HG03025 (cell line): Measurements from ENCODE around the gene UHRF2.
"Not testable (repeated sequence)": the region's sequence is repeated elsewhere in the genome, so short reads cannot be mapped to it uniquely, and the experiment has no call there.

Experiments
- ATAC-seq: cut with Tn5 transposase; IDR thresholded peaks from one replicate; pipeline ENCODE4 v1.9.1; 2021; ENCODE audit warnings: mild to moderate bottlenecking, moderate library complexity; ENCODE audit not compliant: unreplicated experiment, low FRiP score

Gene UHRF2, protein sequence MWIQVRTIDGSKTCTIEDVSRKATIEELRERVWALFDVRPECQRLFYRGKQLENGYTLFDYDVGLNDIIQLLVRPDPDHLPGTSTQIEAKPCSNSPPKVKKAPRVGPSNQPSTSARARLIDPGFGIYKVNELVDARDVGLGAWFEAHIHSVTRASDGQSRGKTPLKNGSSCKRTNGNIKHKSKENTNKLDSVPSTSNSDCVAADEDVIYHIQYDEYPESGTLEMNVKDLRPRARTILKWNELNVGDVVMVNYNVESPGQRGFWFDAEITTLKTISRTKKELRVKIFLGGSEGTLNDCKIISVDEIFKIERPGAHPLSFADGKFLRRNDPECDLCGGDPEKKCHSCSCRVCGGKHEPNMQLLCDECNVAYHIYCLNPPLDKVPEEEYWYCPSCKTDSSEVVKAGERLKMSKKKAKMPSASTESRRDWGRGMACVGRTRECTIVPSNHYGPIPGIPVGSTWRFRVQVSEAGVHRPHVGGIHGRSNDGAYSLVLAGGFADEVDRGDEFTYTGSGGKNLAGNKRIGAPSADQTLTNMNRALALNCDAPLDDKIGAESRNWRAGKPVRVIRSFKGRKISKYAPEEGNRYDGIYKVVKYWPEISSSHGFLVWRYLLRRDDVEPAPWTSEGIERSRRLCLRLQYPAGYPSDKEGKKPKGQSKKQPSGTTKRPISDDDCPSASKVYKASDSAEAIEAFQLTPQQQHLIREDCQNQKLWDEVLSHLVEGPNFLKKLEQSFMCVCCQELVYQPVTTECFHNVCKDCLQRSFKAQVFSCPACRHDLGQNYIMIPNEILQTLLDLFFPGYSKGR

GRCh38 chr9:6412487-6413364, at the start of gene UHRF2:
Gene UHRF2, plus strand, starts transcription at chr9:6413199. Its CDS starts 292 bp downstream, at chr9:6413491.
- ATAC-seq, result peak; percentile 81

GRCh38 chr9:6367128-6367890, 45.7 kb upstream of the UHRF2 start:
- no peak for ATAC-seq

DNA sequence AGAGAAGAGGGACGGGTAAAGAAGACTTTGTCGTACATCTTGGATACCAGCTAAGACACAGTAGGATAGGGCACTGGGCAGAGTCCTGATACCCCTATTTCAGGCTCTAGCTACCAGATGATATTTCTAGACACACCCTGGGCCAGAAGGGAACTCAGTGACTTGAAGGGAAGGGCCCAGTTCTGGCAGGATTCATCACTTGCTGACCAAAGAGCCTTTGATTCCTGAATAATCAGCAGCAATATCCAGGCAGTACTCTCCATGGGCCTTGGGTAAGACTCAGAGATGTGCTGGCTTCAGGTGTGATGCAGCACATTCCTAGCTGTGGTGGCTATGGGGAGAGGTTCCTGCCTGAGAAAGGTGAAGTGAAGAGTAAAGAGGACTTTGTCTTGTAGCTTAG, 44.2 kb upstream of the UHRF2 start:
- ATAC-seq, result no peak

DNA sequence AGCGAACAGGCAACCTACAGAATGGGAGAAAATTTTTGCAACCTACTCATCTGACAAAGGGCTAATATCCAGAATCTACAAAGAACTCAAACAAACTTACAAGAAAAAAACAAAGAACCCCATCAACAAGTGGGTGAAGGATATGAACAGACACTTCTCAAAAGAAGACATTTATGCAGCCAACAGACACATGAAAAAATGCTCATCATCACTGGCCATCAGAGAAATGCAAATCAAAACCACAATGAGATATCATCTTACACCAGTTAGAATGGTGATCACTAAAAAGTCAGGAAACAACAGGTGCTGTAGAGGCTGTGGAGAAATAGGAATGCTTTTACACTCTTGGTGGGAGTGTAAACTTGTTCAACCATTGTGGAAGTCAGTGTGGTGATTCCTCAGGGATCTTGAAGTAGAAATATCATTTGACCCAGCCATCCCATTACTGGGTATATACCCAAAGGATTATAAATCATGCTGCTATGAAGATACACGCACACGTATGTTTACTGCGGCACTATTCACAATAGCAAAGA, 31.5 kb upstream of the UHRF2 start:
- not testable (repeated sequence) for ATAC-seq

DNA sequence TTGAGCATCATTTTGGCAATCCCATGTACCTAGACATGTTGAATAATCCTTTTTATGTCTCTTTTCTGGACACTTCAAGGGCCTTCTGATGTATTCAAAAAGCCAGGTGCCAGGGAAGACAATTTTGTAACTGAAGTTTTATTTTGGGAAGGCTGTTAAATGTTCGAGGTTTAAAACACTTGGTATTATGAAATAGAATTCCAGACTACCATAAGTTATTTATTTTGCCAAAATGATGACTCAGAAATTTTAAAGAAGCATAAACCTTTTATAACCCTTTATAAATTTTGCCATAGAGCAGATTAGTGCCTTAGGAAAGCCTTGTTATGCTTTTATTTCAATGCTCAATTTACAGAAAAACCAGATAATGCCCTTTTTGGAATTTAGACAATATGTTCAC, 30.3 kb upstream of the UHRF2 start:
- ATAC-seq, result no peak

DNA sequence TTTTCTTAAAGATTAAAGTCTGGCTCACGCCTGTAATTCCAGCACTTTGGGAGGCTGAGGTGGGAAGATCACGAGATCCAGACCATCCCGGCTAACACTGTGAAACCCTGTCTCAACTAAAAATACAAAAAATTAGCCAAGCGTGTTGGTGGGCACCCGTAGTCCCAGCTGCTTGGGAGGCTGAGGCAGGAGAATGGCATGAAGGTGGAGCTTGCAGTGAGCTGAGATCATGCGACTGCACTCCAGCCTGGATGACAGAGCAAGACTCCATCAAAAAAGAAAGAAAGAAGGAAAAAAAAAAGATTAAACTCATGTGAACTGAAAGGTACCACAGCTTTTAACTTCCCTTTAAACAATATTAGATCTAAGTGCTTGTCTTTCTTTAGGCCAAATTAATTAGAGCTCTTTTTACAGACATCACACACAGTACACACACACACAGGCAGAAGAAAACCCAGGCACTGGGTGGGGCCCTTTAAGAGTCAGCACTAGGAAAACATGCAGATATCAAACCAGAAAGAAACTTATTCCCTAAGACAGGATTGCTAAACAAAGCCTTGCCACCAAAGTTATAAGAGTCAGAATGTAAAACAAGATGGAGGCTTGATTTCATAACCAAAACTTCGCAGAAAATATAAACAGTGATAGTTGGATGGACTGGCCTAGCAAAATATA, 29.3 kb upstream of the UHRF2 start:
- ATAC-seq, result no peak

DNA sequence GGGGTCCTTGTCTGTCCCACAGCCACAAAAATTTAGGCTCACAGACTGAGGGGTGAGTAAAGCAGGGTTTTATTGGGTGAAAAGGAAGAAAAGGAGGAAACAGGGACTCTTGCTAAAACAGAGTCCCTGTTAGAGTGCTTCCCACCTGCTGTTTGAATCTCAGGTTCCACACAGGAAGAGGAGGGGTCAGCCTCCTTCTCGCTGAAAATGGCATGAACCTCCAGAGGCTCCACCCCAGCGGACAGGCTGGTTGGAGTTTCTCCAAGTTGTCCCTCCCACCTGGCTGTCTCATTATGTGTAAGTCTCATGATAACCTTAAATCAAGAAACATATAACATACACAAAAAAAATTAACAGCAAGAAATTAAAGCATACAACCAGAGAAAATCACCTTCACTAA, 28.3 kb upstream of the UHRF2 start:
- no peak for ATAC-seq

GRCh38 chr9:6399071-6399470, 13.9 kb upstream of the UHRF2 start:
- ATAC-seq, result no peak

GRCh38 chr9:6405371-6405770, 7.6 kb upstream of the UHRF2 start:
- ATAC-seq, result no peak

GRCh38 chr9:6407778-6408177, 5.2 kb upstream of the UHRF2 start:
- no peak for ATAC-seq

DNA sequence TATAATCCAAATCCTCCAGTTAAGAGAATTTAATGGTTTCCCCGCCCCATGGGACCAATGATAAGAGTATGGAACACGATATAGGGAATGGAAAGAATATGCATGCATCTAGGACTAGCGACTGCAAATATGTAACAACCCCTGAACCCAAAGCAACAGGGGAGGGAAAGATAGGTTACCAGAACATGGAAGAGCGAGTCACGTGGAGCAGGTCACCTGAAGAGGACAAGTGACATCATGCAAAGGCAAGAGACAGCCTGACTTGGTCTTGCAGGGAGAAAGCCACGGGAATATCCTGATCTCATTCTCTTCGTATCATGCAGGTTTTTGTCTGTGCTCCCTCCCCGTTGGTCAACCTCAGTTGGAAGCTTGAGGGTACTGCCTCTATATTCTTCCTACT, 4.7 kb upstream of the UHRF2 start:
- no peak for ATAC-seq

DNA sequence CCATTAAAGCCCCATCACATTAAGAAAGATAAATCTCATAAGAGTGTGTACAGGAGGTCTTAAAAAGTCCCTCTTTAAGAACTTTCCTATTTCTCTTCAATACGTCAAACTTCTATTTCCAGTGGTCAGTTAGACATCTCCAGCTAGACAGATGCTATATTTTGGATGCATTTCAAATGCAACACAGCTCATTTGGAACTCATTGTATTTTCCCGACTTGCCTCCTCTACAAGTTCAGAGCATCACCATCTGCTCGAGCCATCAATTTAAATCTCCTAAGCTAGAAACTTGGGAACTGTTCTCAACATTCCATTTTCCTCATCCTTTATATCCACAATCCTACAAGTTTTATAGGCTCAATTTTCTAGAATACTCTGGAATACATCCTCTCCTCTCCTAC, 3.2 kb upstream of the UHRF2 start:
- no peak for ATAC-seq

GRCh38 chr9:6410633-6411032, 2.4 kb upstream of the UHRF2 start:
- ATAC-seq, result no peak

DNA sequence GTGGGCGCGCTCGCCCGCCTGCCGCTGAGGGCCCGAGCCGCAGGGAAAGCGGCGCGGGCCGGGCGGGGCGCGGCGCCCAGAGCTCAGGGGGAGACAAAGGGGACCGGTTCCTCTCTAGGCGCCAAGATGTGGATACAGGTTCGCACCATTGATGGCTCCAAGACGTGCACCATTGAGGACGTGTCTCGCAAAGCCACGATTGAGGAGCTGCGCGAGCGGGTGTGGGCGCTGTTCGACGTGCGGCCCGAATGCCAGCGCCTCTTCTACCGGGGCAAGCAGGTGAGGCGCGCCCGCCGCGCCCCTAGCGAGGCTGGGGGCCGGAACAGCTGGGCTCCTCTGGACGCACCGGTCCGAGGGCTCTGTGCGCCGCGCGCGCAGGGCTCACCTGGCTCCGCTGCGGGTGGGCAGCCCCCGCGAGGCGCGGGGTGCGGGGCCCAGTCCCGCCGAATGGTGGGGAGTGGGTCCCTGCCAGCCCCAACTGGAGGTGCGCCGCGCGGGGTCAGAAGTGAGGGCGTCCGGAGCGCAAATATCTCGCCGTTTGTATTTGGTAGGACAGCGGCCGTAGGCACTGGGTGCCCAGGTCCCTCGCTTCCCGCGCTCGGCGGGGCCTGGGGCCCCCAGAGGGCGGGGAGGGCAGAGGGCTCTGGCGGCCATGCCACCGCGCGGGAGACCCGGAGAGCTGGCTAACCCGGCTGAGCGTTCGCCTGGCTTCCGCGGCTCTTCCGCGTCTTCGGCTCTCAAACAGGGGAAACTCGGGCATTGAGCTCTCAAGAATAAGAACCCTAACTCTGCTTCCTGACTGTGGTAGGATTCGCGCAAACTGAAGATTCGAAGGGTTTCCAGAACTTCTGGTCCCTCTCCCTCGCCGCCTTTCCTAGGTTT, 607 bp downstream of the UHRF2 start:
- ATAC-seq, result peak; percentile 11

GRCh38 chr9:6414247-6414641, 1.2 kb downstream of the UHRF2 start:
- no peak for ATAC-seq

DNA sequence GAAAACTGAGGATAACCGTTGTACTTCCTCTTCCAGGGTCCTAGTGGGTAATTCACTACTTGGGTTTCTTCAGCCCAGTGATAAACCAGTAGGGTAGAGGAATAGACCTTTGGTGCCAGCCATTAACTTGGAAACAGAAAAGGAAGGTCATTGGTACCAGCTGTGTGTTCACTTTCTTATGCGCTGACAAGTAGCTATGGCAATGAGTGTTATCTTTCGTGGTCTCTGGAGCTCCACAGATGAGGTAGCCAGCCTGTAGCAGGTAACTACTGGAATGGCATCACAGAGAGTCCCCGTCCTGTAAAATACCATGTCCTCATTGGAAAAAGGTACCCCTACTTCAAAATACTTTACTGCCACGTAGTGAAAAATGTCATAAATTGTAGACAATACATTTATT, 2.3 kb downstream of the UHRF2 start:
- ATAC-seq, result no peak

- no peak for ATAC-seq
These were observed 4.2 kb downstream of the UHRF2 start for GRCh38 chr9:6417186-6417585.

- ATAC-seq, result no peak
These were observed 5.8 kb downstream of the UHRF2 start for GRCh38 chr9:6418764-6419163.
